Keratinocyte (primary cell): ENCODE measurements around the gene NCKAP5.

Experiments used
- CTCF ChIP-seq, 3 experiments: IDR thresholded peaks in 1 of 3; conservative IDR thresholded peaks in 1 of 3; optimal IDR thresholded peaks in 1 of 3; 2 replicates in 2 of 3; 3 replicates in 1 of 3; pipeline versions ENCODE3 to v1.5.1; 2011; ENCODE audit warnings: low read length in 3 of 3, mild to moderate bottlenecking in 3 of 3, moderate library complexity in 2 of 3, control low read depth in 1 of 3, inconsistent platforms in 1 of 3; ENCODE audit not compliant: insufficient read depth in 2 of 3; ENCODE audit errors: extremely low read depth in 1 of 3
- EZH2 ChIP-seq: IDR thresholded peaks from one replicate; pipeline ENCODE4 v1.6.1; 2012; ENCODE audit warnings: inconsistent platforms, mild to moderate bottlenecking, low read length, moderate library complexity

- TF ChIP-seq CTCF (optimal IDR thresholded peaks at IDR 0.05 in 1 of 3, IDR thresholded peaks at IDR 0.05 in 1 of 3, conservative IDR thresholded peaks at IDR 0.05 in 1 of 3; ENCODE audit: extremely low read depth in 1 of 3, insufficient read depth in 2 of 3, low read length in 3 of 3): no peak
- no peak for TF ChIP-seq EZH2
Measured at GRCh38 chr2:133306236-133306635, 262.0 kb downstream of the NCKAP5 start.
